Mesothelial cell of epicardium (in vitro differentiated cells): Measurements from ENCODE around the gene IL20RB. TPM values are rescaled to one million over a fixed set of nuclear protein-coding genes. Genes with fewer than 3 reads are reported as not detected.

Experiments used
- DNase-seq, 2 experiments: peaks; one replicate each; pipeline ENCODE4 v3.0.0; 2021; ENCODE audit warnings: low spot score in 2 of 2; ENCODE audit not compliant: unreplicated experiment in 2 of 2
- H3K27ac Mint-ChIP-seq: 2 replicates; pipeline ENCODE4 v1.8.0; 2021; ENCODE audit warnings: mixed read lengths
- H3K27me3 Mint-ChIP-seq: 2 replicates; pipeline ENCODE4 v1.8.0; 2021; ENCODE audit warnings: low read depth, mixed read lengths
- H3K36me3 Mint-ChIP-seq: 2 replicates; pipeline ENCODE4 v1.8.0; 2021; ENCODE audit warnings: mixed read lengths
- H3K4me1 Mint-ChIP-seq: 2 replicates; pipeline ENCODE4 v1.8.0; 2021; ENCODE audit warnings: mixed read lengths
- H3K4me3 Mint-ChIP-seq: 2 replicates; pipeline ENCODE4 v1.8.0; 2021; ENCODE audit warnings: mild to moderate bottlenecking, moderate library complexity, mixed read lengths
- H3K9me3 Mint-ChIP-seq: 2 replicates; pipeline ENCODE4 v1.8.0; 2021; ENCODE audit warnings: mixed read lengths
- total RNA-seq: library from RNA; stranded (reverse); gene quantifications from 3 replicates; pipeline ENCODE4 v1.2.1, GENCODE V29; 2021
- TF ChIP-seq, protein P1 (sequence below): fragments of 200-600 bp; sonication (generic); IDR thresholded peaks from one replicate; pipeline ENCODE4 v1.5.0; 2021; ENCODE audit warnings: antibody characterized with exemption; ENCODE audit not compliant: unreplicated experiment

The IL20RB gene
- total RNA-seq, 1 donor from 2014 or later: 1.8 TPM

GRCh38 chr3:136947477-136947876 lies 10.3 kb upstream of the IL20RB start:
- Mint-ChIP-seq H3K27ac (no peak overlapping the region), H3K9me3 (peaks cover 5% of the 10 kb centered on the region), H3K36me3 (peaks cover 13% of the 10 kb centered on the region), H3K27me3 (no peaks in the 10 kb centered on the region), H3K4me1 (no peaks in the 10 kb centered on the region), H3K4me3 (no peak overlapping the region)
- TF ChIP-seq, protein P1, sequence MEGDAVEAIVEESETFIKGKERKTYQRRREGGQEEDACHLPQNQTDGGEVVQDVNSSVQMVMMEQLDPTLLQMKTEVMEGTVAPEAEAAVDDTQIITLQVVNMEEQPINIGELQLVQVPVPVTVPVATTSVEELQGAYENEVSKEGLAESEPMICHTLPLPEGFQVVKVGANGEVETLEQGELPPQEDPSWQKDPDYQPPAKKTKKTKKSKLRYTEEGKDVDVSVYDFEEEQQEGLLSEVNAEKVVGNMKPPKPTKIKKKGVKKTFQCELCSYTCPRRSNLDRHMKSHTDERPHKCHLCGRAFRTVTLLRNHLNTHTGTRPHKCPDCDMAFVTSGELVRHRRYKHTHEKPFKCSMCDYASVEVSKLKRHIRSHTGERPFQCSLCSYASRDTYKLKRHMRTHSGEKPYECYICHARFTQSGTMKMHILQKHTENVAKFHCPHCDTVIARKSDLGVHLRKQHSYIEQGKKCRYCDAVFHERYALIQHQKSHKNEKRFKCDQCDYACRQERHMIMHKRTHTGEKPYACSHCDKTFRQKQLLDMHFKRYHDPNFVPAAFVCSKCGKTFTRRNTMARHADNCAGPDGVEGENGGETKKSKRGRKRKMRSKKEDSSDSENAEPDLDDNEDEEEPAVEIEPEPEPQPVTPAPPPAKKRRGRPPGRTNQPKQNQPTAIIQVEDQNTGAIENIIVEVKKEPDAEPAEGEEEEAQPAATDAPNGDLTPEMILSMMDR: no peak
- DNase-seq: no peak

DNA sequence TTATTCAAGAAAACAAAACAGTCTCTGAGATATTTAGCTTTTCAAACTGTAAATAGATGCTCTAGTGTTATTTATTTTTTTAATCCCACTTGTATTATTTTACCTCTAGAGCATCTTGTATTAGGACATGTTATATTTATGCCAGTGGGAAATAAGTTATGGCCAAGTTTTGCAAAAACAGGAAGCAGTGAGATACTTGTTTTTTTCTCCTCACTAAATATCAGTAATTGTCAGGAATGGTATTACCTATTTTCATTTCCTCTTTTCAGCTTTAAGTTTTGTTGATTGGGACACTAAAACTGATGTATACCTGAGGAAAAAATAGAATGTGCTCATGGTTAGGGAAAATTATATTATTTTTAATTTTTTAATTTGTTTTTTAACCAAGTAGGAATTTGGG lies 8.6 kb upstream of the IL20RB start:
- DNase-seq: no peak
- peaks cover 12% of the 10 kb centered on the region for H3K36me3 Mint-ChIP-seq
- H3K27ac Mint-ChIP-seq: no peak overlapping the region
- peaks cover 5% of the 10 kb centered on the region for H3K9me3 Mint-ChIP-seq
- H3K4me3 Mint-ChIP-seq: no peak overlapping the region
- no peaks in the 10 kb centered on the region for H3K4me1 Mint-ChIP-seq
- TF ChIP-seq, protein P1: no peak
- no peaks in the 10 kb centered on the region for H3K27me3 Mint-ChIP-seq

DNA sequence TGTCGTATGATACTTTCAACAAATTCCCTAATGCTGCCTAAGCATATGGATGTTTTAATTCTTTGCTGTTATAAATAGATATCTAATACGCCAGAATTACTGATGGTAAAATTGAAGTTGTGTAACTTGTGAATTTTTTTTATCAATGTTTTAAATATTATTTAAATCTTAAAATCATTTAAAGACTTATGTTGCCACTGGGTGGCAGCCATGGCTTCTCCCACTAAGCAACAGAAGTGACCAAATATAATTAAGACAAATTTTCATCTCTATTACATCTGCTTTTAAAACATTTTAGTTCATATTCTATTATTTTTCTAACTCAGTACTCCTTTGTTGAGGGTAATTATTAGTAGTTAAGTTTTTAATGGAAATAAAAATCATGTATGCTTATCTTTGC lies 8.1 kb upstream of the IL20RB start:
- Mint-ChIP-seq H3K9me3 (peaks cover 5% of the 10 kb centered on the region), H3K27ac (no peak overlapping the region), H3K4me3 (no peak overlapping the region), H3K27me3 (no peaks in the 10 kb centered on the region), H3K4me1 (no peaks in the 10 kb centered on the region), H3K36me3 (peaks cover 12% of the 10 kb centered on the region)
- no peak for DNase-seq
- TF ChIP-seq, protein P1: no peak

GRCh38 chr3:136950623-136951022 lies 7.2 kb upstream of the IL20RB start:
- Mint-ChIP-seq H3K27ac (no peak overlapping the region), H3K4me1 (peaks cover 4% of the 10 kb centered on the region), H3K4me3 (no peak overlapping the region), H3K27me3 (no peaks in the 10 kb centered on the region), H3K9me3 (peaks cover 2% of the 10 kb centered on the region), H3K36me3 (peaks cover 9% of the 10 kb centered on the region)
- no peak for DNase-seq
- TF ChIP-seq, protein P1: no peak

DNA sequence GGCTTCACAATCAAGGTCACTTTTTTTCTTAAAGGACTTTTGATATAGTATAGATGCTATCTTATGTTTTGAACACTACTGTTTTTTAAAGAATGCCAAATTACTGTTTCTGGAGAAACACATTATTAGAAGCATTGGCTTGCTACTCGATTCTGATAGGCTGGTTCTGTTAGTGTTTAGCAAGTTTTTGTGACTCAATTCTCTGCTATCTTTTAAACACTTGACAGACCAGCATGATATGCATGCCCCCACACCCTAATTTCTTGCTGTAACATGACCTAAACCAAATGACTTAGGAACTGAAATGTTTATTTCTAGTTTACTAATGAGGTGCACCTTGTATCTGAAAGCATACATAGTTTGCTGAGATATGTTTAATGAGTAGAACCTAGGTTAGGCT lies 5.5 kb upstream of the IL20RB start:
- DNase-seq: no peak
- no peaks in the 10 kb centered on the region for H3K9me3 Mint-ChIP-seq
- no peaks in the 10 kb centered on the region for H3K27me3 Mint-ChIP-seq
- H3K36me3 Mint-ChIP-seq: no peaks in the 10 kb centered on the region
- H3K4me1 Mint-ChIP-seq: peaks cover 5% of the 10 kb centered on the region
- H3K27ac Mint-ChIP-seq: no peak overlapping the region
- TF ChIP-seq, protein P1: no peak
- H3K4me3 Mint-ChIP-seq: no peak overlapping the region

DNA sequence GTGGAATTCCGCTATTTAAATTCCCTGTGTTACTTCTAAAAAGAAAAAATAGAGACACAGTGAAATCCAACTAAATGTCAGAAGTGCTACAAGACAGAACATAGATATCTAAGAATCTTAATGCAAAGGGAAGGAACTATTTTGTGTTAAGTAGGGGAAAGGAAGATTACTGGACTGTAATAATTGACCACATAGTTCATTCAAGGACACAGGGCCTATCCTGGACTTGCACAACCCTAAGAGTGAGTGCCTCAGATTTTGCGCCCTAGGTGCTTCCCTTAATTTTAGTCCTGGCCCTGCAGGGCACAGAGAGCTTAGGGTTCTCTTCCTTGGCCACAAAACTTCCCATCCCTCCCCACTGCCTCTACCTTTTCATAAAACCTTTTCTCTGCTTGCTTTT lies 3.5 kb upstream of the IL20RB start:
- TF ChIP-seq, protein P1: no peak
- Mint-ChIP-seq H3K4me3 (no peak overlapping the region), H3K27ac (no peak overlapping the region), H3K9me3 (no peaks in the 10 kb centered on the region), H3K36me3 (no peaks in the 10 kb centered on the region), H3K27me3 (no peaks in the 10 kb centered on the region), H3K4me1 (peaks cover 5% of the 10 kb centered on the region)
- no peak for DNase-seq
